Erythroblast (primary cell): ENCODE measurements around the gene OTOS.

Experiments used
- GATA1 ChIP-seq: IDR thresholded peaks from 2 replicates; pipeline ENCODE4 v1.6.1; 2011; ENCODE audit warnings: low read depth, mild to moderate bottlenecking, control low read depth, low read length, moderate library complexity
- POLR2A ChIP-seq: IDR thresholded peaks from 2 replicates; pipeline ENCODE4 v1.6.1; 2011; ENCODE audit warnings: mild to moderate bottlenecking, low read length

GRCh38 chr2:240133401-240133800, 7.1 kb downstream of the OTOS start:
- TF ChIP-seq POLR2A (no peak), GATA1 (no peak)
